NCI-H1105 (cell line): ENCODE measurements around the gene C1orf226.

ENCODE experiments used
- DNase-seq: peaks from one replicate; lab custom pipeline; 2025; lab: John Stamatoyannopoulos, UW

C1orf226 gene

GRCh38 chr1:162365284-162366020, 16.1 kb upstream of the C1orf226 start:
- no peak for DNase-seq

GRCh38 chr1:162366149-162366548, 15.4 kb upstream of the C1orf226 start:
- no peak for DNase-seq

GRCh38 chr1:162366671-162367070, 14.9 kb upstream of the C1orf226 start:
- DNase-seq, result no peak

DNA sequence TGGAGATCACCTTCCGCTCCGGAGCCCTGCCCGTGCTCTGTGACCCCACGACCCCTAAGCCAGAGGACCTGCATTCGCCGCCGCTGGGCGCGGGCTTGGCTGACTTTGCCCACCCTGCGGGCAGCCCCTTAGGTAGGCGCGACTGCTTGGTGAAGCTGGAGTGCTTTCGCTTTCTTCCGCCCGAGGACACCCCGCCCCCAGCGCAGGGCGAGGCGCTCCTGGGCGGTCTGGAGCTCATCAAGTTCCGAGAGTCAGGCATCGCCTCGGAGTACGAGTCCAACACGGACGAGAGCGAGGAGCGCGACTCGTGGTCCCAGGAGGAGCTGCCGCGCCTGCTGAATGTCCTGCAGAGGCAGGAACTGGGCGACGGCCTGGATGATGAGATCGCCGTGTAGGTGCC, 14.5 kb upstream of the C1orf226 start:
- no peak for DNase-seq

GRCh38 chr1:162367772-162368171, 13.8 kb upstream of the C1orf226 start:
- DNase-seq, result no peak

DNA sequence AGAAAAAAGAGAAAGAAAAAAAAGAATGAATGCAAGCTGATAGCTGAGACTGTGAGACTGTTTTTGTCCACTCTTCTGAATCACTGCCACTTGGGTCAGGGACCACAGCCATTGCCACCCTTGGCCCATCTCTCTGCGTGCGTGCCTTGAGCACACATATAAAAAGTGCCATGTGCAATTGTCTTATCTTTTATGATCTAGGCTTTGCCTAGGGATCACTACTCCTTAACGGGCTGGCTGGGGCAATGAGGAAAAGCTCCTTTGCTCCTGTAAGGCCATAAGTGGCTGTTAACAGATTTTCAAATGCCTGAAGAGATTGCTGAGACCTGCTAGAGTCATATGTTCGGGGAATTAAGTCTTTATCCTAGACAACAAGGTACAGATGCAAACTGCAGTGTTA, 13.1 kb upstream of the C1orf226 start:
- no peak for DNase-seq

DNA sequence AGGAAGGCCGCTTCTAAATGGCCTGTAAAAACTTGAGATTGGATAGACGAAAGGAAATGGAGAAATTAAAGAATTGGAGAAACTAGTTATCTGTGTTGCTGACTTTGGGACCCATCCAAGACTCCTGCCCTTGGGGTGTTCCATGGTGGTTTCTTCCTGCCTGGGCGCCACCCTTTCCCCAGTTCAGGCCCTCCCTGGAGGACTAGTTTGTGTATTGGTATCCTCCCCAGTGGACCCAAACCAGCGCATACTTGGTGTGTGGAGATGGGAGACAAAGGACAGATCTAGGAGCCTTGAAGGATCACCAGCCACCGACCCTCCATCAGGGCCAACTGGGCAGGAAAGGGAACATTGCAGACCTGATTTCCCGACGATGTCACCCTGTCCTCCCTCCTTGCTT, 12.0 kb upstream of the C1orf226 start:
- no peak for DNase-seq

GRCh38 chr1:162370161-162370560, 11.4 kb upstream of the C1orf226 start:
- DNase-seq, result no peak

DNA sequence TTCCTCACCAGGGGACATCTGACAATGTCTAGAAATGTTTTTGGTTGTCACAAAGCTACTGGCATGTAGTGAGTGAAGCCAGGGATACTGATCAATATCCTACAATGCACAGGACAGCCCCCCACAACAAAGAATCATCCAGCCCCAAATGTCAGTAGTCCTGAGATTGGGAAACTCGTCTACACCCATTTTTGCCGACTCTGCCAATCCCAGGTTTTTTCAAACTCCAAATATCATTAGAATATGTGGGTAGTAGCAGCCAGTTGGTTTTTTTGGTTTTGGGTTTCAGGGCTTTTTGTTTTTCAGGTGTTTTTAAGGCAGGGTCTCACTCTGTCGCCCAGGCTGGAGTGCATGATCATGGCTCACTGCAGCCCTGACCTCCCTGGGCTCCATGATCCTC, 10.8 kb upstream of the C1orf226 start:
- no peak for DNase-seq

- DNase-seq, result no peak
Observed at GRCh38 chr1:162371611-162372010, 9.9 kb upstream of the C1orf226 start.

GRCh38 chr1:162372159-162373071, 9.1 kb upstream of the C1orf226 start:
- no peak for DNase-seq

DNA sequence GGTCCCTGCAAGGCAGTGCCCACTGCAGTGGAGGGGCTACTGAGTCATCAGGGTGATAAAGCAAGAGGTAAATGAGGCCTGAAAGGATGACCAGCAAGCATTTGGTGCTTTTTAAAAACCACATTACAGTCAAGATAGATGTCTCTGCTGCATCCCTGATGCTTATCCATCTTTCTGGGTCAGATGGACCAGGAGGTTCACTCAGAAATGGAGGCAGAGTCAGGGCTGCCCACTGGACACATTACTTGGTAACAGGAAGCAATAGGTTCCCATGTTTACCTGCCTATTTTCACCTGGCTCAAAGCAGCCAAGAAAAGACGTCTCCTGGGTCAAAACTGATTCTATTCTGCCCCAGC, 8.5 kb upstream of the C1orf226 start:
- DNase-seq, result no peak

GRCh38 chr1:162373541-162374260, 7.8 kb upstream of the C1orf226 start:
- DNase-seq, result no peak

- DNase-seq, result no peak
Observed at GRCh38 chr1:162374406-162374805, 7.1 kb upstream of the C1orf226 start.

- no peak for DNase-seq
Observed at GRCh38 chr1:162375463-162375862, 6.1 kb upstream of the C1orf226 start.

DNA sequence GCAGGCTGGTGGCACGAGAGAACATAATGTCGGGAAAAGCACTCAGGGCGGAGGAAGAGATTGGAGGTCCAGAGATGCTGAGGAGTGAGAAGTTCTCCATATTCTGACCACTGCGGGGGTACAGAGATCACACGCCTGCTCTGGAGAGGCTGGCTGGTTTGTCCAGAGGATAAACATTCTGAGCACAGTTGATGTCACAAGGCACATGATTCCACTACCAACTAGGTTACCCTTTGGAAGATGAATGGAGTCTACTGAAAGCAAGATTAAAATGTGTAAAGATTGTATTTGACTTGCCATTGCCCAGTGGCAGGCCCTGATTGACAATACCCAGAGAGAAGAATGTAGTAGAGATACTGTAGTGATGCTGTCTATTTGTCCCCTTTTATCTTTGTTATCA, 4.8 kb upstream of the C1orf226 start, which contains the start of gene SPATA46:
TSS of gene SPATA46 (minus strand) at position 164 of the 400 bp plus-strand sequence. CDS start at position 100, 64 bp downstream.
- DNase-seq, result no peak

- DNase-seq, result no peak
Observed at GRCh38 chr1:162380061-162380846, 1.3 kb upstream of the C1orf226 start.

DNA sequence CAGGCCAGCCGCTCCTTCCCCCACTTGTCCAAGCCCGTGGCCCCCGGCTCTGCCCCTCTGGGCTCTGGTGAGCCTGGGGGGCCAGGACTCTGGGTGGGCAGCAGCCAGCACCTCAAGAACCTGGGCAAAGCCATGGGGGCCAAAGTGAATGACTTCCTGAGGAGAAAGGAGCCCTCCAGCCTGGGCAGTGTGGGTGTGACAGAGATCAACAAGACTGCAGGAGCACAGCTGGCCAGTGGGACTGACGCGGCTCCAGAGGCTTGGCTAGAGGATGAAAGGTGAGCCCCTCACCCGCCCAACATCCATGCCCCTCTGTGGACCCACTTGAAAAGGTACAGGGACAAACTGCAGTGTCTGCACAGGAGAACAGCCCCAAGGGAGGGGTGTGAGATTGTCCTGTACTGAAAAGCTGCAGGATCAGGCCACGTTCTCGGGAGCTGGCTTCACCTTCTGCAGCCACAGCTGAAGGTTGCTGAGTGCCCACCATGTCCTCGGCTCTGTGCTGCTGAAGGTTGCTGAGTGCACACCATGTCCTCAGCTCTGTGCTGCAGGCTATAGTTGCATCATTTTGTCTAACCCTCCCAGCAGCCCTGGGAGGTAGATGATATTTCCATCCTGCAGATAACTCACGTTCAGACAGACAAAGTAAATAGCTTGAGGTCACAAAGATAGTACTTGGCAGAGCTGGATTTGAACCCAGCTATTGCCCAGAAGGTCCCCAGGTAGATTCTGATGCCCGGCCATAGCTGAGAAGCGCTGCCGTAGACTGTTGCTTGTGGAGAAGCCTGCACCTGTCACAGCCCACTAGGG, 618 bp downstream of the C1orf226 start:
- DNase-seq, result no peak

- DNase-seq, result no peak
Observed at GRCh38 chr1:162383091-162383490, 1.6 kb downstream of the C1orf226 start.

- no peak for DNase-seq
Observed at GRCh38 chr1:162383516-162383915, 2.0 kb downstream of the C1orf226 start.

GRCh38 chr1:162384116-162384515, 2.6 kb downstream of the C1orf226 start:
- DNase-seq, result no peak
